ENCODE results near the gene PROSER1.
"Not testable (repeated sequence)": the region's sequence is repeated elsewhere in the genome, so short reads cannot be mapped to it uniquely, and the experiment has no call there.

Gene PROSER1

GRCh38 chr13:39037880-39038568 lies at the start of gene PROSER1, which contains the start of gene NHLRC3:
Gene PROSER1, minus strand, starts transcription at chr13:39038089. Its CDS starts 847 bp downstream, at chr13:39037242.
Gene NHLRC3, plus strand, starts transcription at chr13:39038456. Its CDS starts 184 bp downstream, at chr13:39038640.
- peak; percentile 38 to 97 (median 94) for DNase-seq

- not testable (repeated sequence) for DNase-seq
Measured at GRCh38 chr13:39086251-39086945, 48.5 kb upstream of the PROSER1 start.

- no peak for DNase-seq
Measured at GRCh38 chr13:39073983-39074382, 36.1 kb upstream of the PROSER1 start.

- no peak for DNase-seq
Measured at GRCh38 chr13:39072842-39073241, 35.0 kb upstream of the PROSER1 start.

GRCh38 chr13:39062004-39062403 lies 24.1 kb upstream of the PROSER1 start:
- no peak for DNase-seq

GRCh38 chr13:39058040-39058439 lies 20.2 kb upstream of the PROSER1 start:
- DNase-seq, result no peak

GRCh38 chr13:39056018-39056417 lies 18.1 kb upstream of the PROSER1 start:
- no peak for DNase-seq

- peak in 1 of 14 donors; percentile 8 for DNase-seq
Measured at GRCh38 chr13:39054112-39054511, 16.2 kb upstream of the PROSER1 start.

GRCh38 chr13:39052944-39053343 lies 15.1 kb upstream of the PROSER1 start:
- DNase-seq, result peak in 3 of 14 donors; percentile 5 to 64 (median 14)

GRCh38 chr13:39051157-39051556 lies 13.3 kb upstream of the PROSER1 start:
- peak in 1 of 14 donors; percentile 32 for DNase-seq

GRCh38 chr13:39049274-39049673 lies 11.4 kb upstream of the PROSER1 start:
- DNase-seq, result no peak

GRCh38 chr13:39048806-39049205 lies 10.9 kb upstream of the PROSER1 start:
- no peak for DNase-seq

- no peak for DNase-seq
Measured at GRCh38 chr13:39047560-39047959, 9.7 kb upstream of the PROSER1 start.

- DNase-seq, result no peak
Measured at GRCh38 chr13:39044536-39044935, 6.6 kb upstream of the PROSER1 start.

- no peak for DNase-seq
Measured at GRCh38 chr13:39040206-39040605, 2.3 kb upstream of the PROSER1 start.

GRCh38 chr13:39039041-39039440 lies 1.2 kb upstream of the PROSER1 start:
- DNase-seq, result no peak

- peak in 3 of 14 donors; percentile 64 to 82 (median 66) for DNase-seq
Measured at GRCh38 chr13:39038569-39039030, 711 bp upstream of the PROSER1 start.

GRCh38 chr13:39037410-39037879 lies 444 bp downstream of the PROSER1 start:
- DNase-seq, result peak in 2 of 14 donors; percentile 56

- no peak for DNase-seq
Measured at GRCh38 chr13:39036212-39036611, 1.7 kb downstream of the PROSER1 start.

GRCh38 chr13:39035799-39036198 lies 2.1 kb downstream of the PROSER1 start:
- no peak for DNase-seq

- DNase-seq, result no peak
Measured at GRCh38 chr13:39035204-39035603, 2.7 kb downstream of the PROSER1 start.

- DNase-seq, result no peak
Measured at GRCh38 chr13:39034085-39034484, 3.8 kb downstream of the PROSER1 start.

- no peak for DNase-seq
Measured at GRCh38 chr13:39032150-39032549, 5.7 kb downstream of the PROSER1 start.

GRCh38 chr13:39025433-39025839 lies 12.5 kb downstream of the PROSER1 start:
- peak in 1 of 14 donors; percentile 37 for DNase-seq

Measured in C1 segment of cervical spinal cord (tissue), 14 donors.